Left ventricle myocardium superior (tissue), 1 donor: ENCODE data around the gene COL9A1. TPM values are rescaled to one million over a fixed set of nuclear protein-coding genes. Genes with fewer than 3 reads are reported as not detected.

Experiments used
- ATAC-seq: fragments of 200-7000 bp; cut with Tn5 transposase; one replicate; pipeline ENCODE4 v1.9.1; 2020; ENCODE audit warnings: mild to moderate bottlenecking, moderate library complexity
- DNase-seq: peaks from one replicate; pipeline ENCODE4 v3.0.0-alpha.2; 2020
- intact Hi-C: fragments of 100-400 bp; cut with micrococcal nuclease; formaldehyde crosslinking; loops from one replicate; pipeline ENCODE4 v1.11.0; 2022
- total RNA-seq: library from RNA; stranded (reverse); fragmentation: NEBNext Ultra II Directional; extraction: Animal tissue kit (Norgen Biotek cat#: 25700); gene quantifications from one replicate; pipeline ENCODE4 v1.2.1, GENCODE V29; 2021
- donor health status: DM: no; HTN: yes; CAD: no; lungs with severe emphysema.

COL9A1 gene
- total RNA-seq, 1 donor from 2014 or later = not detected

DNA sequence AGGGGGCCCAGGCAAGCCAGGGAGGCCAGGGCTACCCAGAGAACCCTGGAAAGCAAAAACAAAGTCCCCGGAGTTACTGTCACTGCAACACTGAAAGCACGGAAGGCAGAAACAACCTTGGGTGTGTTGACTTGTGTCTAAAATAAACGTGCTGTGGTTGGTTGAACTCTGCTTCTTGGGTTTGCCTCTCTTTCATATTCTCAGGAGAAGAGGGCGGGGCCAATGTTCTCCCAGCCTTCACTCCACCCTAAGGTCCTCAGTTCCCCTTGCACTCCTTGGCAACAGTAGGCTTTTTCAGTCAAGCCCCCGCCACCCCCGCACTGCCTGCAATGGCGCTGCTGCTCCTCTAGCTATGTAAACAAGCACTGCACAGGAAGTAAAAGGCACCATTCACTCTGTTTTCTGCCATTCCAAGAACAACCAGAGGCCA lies 60.9 kb downstream of the COL9A1 start:
- no peak for DNase-seq
- intact Hi-C loops = no loop called here
- ATAC-seq = no peak

DNA sequence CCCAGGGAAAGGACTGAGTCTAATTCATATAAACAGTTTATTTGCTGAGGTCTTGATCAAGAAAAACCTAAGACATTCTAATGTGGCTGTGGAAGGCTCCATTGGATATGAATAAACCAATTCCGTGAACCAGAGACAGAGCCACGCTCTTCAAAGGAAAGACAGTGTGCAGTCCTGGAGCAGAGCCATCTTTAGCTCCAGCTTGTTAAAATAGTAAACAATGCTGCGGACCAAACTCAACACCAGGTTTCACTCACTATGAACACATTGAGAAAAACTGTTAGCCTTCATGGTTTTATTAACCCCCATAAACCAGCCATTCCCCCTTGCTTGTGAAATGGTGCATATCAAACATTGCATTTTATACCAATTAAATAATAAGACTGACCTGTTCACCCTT lies 61.9 kb downstream of the COL9A1 start:
- DNase-seq (no peak), ATAC-seq (no peak)
- intact Hi-C loops = no loop called here

DNA sequence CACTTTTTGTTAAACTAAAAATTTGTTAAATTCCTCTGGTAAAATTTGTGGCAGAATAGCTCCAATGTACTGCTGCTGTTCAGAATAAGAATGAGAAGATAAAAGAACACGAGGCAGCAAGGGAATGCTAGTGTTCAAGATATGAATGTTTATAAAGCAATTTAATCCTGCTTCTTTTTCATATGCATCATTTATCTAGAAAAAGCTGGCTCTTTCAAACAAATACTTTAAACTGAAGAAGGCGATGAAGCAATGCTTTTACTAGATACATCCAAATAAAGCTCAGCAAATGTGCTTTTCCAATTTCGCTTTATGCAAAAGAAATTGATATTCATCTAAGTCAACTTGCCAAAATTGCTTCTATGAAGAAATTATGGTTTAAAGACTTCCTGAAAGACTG lies 66.5 kb downstream of the COL9A1 start:
- intact Hi-C loops = no loop called here
- ATAC-seq = no peak
- no peak for DNase-seq

DNA sequence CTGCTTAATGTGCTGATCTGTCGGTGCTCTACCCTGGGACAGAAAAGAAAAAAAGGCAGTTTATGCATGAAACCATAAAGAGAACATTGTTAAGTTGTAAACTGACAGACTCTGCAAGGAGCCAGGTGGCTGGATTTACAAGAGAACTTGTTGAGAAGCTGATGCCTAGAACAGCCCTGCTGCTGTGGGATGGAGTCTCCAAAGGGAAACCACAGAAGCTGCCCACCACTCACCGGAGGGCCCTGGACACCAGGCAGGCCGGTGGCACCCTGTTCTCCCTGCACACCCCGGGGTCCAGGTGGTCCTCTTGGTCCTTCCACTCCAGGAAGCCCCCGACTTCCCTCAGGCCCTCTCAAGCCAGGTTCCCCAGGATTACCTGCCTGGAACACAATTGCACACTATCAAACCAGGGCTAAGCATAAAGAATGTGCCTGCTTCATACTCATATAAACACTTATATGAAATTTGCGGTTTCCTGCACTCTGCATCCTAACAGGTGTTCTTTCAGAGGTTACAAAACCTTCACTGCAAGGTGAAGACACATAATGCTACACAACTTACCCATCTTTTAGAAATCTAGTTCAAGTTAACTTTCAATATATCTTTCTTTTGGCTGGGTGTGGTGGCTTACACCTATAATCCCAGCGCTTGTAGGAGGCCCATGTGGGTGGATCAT lies 68.2 kb downstream of the COL9A1 start:
- DNase-seq = no peak
- no peak for ATAC-seq
- intact Hi-C loops = no loop called here

DNA sequence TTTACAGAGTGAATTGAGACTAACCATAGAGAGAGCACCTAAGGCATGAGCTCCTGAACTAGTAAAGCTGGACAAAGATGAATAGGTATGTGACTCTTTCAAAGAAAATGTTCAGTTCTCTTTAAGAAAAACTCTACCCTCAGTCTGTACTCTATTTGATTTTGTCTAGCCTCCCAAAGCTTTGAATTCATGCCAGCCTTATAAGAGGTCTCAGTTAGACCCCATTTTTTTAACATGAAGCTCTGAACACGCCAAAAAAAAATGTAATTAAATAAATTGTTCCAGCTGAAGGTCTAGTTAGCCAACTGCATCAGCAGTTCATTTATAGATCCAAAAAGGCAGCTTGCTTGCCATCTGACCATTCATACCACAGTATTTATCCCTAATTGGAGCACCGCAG lies 71.6 kb downstream of the COL9A1 start:
- intact Hi-C loops = no loop called here
- DNase-seq (no peak), ATAC-seq (no peak)

DNA sequence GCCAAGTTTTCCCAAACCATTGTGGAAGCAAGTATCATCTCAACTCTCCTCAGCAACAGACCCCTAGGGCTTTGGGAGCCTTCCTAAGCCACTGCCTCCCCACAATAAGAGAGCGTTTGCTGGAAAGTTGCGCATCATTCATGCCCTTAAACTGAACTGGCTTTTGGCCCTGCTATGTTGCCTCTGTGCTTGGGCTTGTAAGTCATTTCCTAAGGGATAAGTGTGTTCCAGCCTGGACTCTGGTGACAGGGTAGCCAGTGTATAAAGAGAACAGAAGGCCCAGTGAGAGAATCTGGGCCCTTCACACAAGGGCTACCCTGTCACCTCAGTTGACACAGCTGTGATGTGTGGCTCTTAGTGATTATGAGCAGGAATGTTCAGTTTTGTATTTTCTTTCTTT lies 77.8 kb downstream of the COL9A1 start:
- peak; percentile 73 for ATAC-seq
- no peak for DNase-seq
- intact Hi-C loops = no loop called here

DNA sequence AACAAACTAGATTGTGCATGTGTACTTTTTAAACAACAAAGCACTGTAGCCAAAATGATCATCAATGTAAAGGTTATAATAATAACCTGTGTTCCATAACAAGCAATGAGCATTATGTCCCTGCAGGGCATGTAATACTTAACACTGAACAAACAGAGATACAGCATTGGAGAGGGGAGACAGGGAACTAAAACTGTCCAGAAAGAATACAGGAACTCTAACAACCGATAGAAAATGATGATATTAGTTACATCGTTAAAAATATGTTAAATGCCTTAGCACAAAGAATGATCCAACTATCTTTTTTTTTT lies 80.5 kb downstream of the COL9A1 start:
- no peak for DNase-seq
- no peak for ATAC-seq
- intact Hi-C loops = no loop called here

DNA sequence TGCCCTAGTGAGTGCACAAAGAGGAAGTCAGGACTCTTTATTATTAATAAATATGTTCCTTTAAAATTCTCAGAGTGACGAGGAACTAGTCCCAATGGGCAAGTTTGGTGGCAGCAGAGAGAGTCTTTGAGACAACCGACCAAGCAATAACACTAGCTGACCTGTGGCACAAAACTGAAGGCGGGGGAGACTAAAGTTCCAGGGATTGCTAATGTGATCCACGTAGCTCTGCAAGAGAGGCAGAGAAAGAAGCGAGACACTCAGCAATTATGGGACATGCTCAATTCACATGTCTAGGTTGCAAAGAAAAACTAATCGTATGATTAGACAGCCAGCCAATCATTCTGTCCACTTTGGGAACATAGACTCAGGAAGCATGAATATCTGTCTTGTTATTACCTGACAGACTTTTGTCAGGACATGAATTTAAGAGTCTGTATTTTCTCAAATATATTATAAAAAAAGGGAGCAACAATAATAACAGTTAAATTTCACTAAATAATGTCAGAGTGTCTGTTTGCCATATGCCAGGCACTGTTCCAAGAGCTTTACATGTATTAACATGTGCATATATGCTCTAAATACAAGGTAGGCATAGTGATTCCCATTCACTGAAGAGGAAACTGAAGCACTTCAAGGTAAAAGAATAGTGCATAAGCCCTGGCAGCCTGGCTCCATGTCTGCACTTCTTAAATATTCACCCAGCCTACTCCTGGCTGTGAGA lies 81.0 kb downstream of the COL9A1 start:
- DNase-seq = no peak
- intact Hi-C loops = no loop called here
- ATAC-seq = no peak

DNA sequence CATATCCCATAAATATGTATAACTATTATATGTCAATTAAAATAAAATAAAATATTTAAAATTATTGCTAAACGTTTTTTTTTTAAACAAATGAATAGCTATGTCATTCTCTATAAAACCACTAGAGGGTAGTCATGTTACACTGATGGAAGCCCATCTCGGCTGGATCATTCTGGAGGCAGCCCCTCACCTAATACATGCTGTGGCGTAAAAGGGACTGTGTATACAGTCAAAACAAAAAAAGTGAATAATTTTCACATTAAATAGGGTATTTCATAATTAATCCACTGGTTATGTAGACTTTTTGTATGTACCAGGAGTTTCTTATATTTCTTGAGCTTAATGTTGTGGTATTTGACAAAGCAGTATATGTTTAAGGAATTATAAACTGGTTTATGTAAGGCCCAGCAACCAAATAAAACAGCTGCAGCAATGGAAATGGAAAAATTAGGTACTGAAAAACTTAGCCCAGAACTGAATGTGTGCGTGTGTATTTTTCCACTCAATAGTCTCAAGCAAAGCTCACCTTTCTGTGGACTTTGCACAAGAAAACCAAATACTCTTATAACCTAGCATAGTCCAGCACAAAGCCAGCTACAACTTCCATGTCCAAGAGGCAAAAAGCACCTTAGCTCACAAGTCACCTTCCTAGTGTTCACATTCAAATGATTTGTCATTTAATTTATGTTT lies 81.7 kb downstream of the COL9A1 start:
- intact Hi-C loops = no loop called here
- DNase-seq (no peak), ATAC-seq (no peak)

DNA sequence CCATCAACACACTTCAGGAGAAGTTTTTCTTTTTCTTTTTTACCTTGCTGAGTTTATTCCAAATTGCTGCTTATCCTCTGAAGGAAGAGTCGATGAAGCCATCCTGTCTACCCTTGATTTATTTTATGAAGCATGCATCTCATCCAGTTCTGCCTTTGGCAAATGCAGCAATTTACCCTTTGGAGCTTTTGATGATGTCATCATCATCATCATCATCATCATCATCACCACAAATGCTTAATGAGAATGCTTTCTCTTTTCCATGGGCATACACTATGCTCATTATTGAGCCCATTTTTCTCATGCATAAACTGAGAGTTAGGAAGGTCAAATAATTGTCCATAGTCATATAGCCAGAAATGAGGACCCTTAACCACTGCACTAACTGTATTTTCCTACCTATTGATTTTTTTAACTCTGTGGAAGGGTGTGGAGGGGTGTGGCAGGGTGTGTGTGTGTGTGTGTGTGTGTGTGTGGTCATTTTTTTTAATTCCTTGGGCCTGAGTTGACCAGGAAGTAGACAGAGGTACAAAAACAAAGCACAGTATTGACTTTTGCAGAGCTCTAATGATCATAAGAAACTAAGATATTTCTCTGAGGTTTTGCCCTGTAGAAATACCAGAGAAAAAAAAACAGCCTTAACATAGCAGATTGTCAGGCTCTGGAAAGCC lies 82.8 kb downstream of the COL9A1 start:
- intact Hi-C loops = no loop called here

DNA sequence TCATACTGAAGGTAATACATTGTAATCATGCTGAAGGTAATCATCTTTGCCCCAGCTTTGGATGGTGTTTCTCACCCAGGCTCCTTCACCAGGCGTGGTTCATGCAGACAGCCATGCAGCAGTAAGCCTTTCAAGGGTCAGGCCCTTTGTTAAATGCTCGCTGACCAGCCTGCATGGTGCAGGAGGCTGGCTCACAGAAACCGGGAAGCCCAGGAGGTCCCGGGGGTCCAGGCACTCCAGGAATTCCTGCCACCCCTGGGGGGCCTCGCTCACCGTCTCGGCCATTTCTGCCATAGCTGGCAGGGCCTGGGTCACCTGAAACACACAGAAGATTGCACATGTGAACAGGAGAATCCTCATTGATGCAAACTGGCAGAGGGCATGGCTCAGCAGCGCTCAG lies 86.1 kb downstream of the COL9A1 start:
- ATAC-seq (no peak), DNase-seq (no peak)
- intact Hi-C loops = no loop called here

More for the DNA sequence above, 82.8 kb downstream of the COL9A1 start:
- DNase-seq (no peak), ATAC-seq (no peak)

DNA sequence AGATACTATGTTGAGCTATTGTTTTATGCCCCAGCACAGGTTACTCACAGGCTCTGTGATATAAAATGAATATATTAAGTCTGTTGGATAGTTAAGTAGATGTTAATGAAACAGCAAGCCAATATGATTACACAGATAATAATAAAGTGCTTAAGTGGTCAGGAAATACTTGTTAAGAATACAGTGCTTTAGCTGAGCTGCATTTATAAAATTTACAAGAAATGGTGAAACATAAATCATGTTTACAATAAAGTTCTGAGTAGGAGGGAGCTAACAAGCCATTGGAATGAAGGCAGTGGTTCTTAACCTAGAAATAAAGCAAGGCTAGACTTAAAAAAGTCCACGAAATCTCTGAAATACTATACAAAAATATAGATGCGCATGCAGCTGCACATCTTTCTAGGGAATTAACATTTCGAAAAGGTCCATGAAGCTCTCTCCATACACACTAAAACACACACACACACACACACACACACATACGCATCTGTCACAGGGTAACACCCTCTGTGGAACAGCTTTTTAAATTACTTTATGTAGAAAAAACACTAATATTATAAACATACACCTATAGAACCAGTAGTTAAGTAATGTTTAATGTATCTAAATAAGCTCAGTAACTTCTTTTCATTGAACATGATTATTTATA lies 87.3 kb downstream of the COL9A1 start:
- DNase-seq (no peak), ATAC-seq (no peak)
- intact Hi-C loops = no loop called here

DNA sequence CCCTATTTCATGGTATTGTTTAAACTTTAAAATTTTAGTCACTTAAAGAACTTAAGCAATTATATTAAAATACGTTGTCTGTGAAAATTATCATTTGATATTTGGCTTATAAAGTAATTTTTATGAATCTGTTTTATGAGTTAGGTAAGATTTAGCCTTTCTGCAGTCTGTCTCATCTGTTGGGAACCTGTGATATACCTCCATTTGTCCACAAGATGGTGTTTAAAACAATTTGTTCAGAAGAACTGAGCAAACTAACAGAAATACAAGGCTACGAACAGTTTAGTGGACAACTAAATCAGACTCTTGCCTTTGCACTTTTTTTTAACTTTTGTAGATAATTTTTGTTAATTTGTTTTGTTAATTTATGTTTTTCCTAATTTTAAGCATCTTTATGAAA lies 92.4 kb downstream of the COL9A1 start:
- intact Hi-C loops = no loop called here
- DNase-seq (no peak), ATAC-seq (no peak)

DNA sequence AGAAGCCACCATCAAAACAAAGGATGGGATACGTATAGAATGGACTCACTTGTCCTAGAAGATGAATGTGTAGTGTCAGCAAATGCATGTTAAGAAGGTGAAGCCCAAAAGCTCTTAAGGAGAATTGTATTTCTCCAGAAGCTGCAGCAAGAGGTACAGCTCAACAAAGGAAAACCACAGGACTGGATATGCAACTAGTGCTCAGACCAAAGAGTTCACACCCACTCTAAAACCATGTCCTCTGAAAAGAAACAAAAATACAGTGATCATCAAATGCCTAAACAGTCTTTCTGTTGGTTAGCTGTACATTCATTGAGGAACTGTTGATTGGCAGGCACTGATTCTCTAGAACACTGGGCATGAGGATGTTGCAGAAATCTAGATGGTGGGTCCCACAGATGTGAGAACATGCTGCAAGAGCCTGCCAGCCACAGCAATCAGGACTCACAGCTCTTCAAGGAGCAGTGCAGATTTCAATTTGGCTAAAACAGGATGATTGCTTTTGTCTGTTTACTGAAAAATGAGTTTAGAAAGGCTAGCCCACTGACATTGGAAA lies 94.6 kb downstream of the COL9A1 start:
- ATAC-seq = no peak
- no peak for DNase-seq
- intact Hi-C loops = no loop called here

DNA sequence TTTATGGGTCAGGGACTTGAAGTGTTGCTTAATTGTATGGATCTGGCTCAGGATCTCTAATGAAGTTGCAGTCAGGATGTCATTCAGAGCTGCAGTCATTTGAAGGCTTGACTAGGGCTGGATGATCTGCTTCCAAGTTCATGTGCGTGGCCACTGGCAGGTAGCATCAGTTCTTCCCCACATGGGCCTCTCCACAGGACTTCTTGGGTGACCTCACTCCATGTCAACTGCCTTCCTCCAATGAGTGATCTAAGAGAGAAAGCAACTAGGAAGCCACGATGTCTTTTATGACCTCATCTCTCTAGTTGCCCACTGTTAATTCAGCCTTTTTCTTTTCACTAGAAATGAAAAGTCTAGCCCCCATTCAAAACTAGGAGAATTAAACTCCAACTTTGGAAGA lies 104.1 kb downstream of the COL9A1 start:
- no peak for ATAC-seq
- DNase-seq = no peak

DNA sequence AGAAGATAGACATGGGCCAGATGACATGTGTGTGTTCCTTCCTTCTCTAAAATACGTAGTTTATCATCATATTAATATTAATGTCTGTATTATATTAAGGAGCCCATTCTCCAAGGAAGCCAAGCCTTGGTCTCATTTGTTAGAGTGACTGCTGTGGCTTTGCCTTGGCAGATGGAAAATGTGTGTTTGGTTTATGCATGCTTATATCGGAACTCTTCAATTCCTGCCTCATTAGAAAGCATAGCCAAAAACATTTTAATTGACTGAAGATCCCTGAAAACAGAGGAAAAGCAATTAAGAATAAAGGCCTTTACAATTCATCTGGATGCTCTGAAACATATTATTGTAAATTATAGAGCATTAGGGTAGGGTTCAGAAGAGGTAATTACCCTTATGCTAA lies 106.4 kb downstream of the COL9A1 start:
- intact Hi-C loops = no loop called here
- DNase-seq (no peak), ATAC-seq (no peak)

More for the DNA sequence above, 104.1 kb downstream of the COL9A1 start:
- intact Hi-C loops = no loop called here

DNA sequence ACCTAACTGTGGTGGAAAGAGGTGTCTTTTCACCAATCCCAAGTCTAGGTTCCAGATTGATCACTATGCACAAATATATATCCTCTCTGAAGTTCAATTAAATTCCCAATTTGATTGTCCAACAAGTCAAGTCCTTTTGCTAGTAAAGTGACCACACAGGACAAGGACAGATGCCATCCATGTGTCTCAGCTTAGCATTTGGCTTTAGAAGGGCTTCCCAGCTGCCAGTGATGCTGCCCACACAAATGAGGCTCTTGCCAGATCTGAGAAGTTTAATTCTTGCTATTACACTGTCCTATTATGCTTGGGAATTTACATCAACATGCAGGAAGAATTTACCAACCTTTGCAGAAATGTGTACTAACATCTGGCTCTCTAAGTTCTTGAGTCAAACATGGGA lies 108.5 kb downstream of the COL9A1 start:
- DNase-seq = no peak
- intact Hi-C loops = no loop called here
- no peak for ATAC-seq

DNA sequence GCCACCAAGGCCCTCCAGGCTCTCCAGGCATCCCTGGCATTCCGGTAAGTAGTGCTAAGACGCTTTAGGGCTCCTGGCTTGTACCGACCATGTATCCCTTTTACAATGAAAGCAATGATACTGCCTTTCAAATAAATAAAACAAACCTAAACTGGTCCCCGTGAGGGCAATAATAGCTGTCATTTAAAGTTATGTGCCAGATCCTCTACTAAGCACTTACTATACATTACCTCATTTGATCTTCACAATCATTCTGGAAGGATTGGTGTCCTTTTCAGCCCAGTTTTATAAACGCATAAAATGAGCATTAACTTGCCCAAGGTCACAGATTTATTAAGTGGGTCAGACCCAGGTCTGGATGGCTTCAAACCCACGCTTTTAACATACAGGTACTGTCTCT lies 114.7 kb downstream of the COL9A1 start:
- ATAC-seq = no peak
- intact Hi-C loops = no loop called here
- no peak for DNase-seq

DNA sequence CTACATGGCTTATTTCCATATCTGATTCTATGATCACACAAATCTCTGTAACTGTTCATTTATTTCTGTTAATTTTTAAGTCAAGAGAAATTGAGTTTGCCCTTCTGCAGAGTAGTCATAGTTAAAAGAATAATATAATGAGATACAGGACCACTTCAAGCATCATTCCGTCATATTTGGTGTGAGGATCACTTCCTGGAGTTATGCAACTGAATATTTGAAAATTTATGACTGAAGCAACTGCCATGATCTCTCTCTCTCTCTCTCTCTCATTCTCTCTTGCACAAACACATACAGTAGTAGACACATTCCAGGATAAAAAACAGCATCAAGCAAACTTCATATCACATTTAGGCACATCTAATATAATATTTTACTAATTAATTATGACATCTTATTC lies 116.4 kb downstream of the COL9A1 start:
- intact Hi-C loops = no loop called here
- no peak for DNase-seq
- ATAC-seq = no peak
